GM12874 (cell line): ENCODE data around the gene GSTO1.

Source experiments
- CTCF ChIP-seq: IDR thresholded peaks from 2 replicates; pipeline ENCODE4 v1.5.1; 2011; ENCODE audit warnings: low read depth, mild to moderate bottlenecking, control low read depth, low read length, moderate library complexity; ENCODE audit not compliant: insufficient read depth

The GSTO1 gene

GRCh38 chr10:104252368-104252767, 2.3 kb upstream of the GSTO1 start:
- no peak for TF ChIP-seq CTCF

- no peak for TF ChIP-seq CTCF
Observed at GRCh38 chr10:104253106-104253505, 1.6 kb upstream of the GSTO1 start.

GRCh38 chr10:104253606-104254410, 884 bp upstream of the GSTO1 start:
- no peak for TF ChIP-seq CTCF

GRCh38 chr10:104255311-104255981, 754 bp downstream of the GSTO1 start:
- no peak for TF ChIP-seq CTCF

GRCh38 chr10:104256335-104256961, 1.8 kb downstream of the GSTO1 start:
- no peak for TF ChIP-seq CTCF

GRCh38 chr10:104257235-104257634, 2.5 kb downstream of the GSTO1 start:
- TF ChIP-seq CTCF = no peak

- TF ChIP-seq CTCF = no peak
Observed at GRCh38 chr10:104258209-104258608, 3.5 kb downstream of the GSTO1 start.
